C4-2B (cell line): ENCODE data around the gene COMT.

Experiments used
- CTCF ChIP-seq: fragments of 450-650 bp; conservative IDR thresholded peaks from 2 replicates; pipeline ENCODE4 v1.5.1; 2017; ENCODE audit warnings: mild to moderate bottlenecking
- ZFX ChIP-seq: fragments of 450-650 bp; IDR thresholded peaks from 2 replicates; pipeline ENCODE4 v1.6.1; 2017

- TF ChIP-seq CTCF = no peak
- no peak for TF ChIP-seq ZFX
Observed at GRCh38 chr22:19995611-19996339, 54.2 kb downstream of the COMT start.
